ENCODE results near the gene NUDT13.

DNA sequence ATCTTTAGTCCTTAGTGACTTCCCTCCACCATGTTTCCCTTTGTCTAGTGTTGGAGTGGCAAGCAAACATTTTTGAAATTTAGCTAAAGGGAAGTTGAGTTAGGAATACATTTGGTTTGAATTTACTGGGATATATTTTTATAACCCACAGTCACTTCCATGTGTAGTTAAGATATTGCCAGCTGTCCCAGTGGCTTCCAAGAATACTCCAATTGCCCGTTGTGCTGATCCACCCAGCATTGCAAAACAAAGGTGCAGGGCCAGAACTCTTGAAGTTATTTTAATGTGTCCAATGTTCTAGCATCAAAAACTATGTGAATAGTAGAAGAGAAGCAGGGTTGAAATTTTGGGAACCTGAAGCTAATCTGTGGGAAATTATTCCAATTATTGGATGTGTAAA, 11.1 kb upstream of the NUDT13 start:
- TF ChIP-seq, protein P1, sequence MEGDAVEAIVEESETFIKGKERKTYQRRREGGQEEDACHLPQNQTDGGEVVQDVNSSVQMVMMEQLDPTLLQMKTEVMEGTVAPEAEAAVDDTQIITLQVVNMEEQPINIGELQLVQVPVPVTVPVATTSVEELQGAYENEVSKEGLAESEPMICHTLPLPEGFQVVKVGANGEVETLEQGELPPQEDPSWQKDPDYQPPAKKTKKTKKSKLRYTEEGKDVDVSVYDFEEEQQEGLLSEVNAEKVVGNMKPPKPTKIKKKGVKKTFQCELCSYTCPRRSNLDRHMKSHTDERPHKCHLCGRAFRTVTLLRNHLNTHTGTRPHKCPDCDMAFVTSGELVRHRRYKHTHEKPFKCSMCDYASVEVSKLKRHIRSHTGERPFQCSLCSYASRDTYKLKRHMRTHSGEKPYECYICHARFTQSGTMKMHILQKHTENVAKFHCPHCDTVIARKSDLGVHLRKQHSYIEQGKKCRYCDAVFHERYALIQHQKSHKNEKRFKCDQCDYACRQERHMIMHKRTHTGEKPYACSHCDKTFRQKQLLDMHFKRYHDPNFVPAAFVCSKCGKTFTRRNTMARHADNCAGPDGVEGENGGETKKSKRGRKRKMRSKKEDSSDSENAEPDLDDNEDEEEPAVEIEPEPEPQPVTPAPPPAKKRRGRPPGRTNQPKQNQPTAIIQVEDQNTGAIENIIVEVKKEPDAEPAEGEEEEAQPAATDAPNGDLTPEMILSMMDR (IDR thresholded peaks at IDR 0.05 in 8 of 11, conservative IDR thresholded peaks at IDR 0.05 in 3 of 11) = no peak
- TF ChIP-seq POLR2A (IDR thresholded peaks at IDR 0.05) = no peak
